ENCODE results near the gene ABLIM1.

The ABLIM1 gene

DNA sequence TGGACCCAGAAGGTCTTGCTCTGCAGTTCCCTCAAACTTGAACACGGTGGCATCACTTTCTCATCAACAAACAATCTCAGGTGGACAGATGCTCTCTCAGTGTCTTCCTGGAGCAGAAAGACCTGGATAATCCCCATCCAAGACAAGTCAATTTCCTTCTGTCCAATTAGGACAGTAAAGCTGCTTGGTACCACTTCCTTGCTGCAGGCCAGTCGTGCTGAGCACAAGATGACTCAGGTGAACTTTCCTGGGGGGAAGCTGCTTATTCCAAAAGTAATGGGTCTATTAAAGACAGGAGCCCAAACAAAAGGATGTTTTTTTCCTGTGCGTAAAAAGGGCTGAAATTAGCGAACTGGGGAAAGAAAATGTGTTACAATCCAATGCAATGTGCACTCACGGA is 146.2 kb downstream of the ABLIM1 start:
- TF ChIP-seq ZFX (IDR thresholded peaks at IDR 0.05; ENCODE audit: borderline replicate concordance) (no peak), CTCF (IDR thresholded peaks at IDR 0.05) (no peak)
- no peak overlapping the region for H3K27ac ChIP-seq

- no peak overlapping the region for H3K27ac ChIP-seq
- TF ChIP-seq ZFX (IDR thresholded peaks at IDR 0.05; ENCODE audit: borderline replicate concordance) (no peak), CTCF (IDR thresholded peaks at IDR 0.05) (no peak)
Observed at GRCh38 chr10:114508376-114508775, 149.7 kb downstream of the ABLIM1 start.

DNA sequence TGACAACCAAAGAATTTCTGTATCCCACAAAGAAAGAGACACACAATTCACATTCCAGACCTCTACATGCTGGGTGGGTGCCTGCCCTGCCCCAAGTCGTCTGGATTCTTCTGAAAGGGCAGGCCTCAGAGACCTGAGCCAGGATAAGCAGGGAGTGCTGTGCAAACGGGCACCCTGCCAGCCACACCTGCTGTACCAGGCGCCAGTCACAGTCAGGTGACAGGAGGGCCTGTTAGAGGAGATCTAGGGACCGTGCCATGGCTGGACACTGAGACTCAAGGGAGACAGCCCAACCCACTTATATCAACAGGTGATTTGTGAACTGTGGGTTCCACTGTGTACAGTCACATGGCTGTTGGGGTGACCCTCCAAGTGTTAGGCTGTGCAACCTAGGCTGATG is 150.6 kb downstream of the ABLIM1 start:
- TF ChIP-seq ZFX (IDR thresholded peaks at IDR 0.05; ENCODE audit: borderline replicate concordance) = no peak
- no peak for TF ChIP-seq CTCF (IDR thresholded peaks at IDR 0.05)
- 0 out of 2 replicates have a peak overlapping the region, but pooled peaks have one; percentile 10 for H3K27ac ChIP-seq

- no peak overlapping the region for H3K27ac ChIP-seq
- TF ChIP-seq ZFX (IDR thresholded peaks at IDR 0.05; ENCODE audit: borderline replicate concordance) = no peak
- no peak for TF ChIP-seq CTCF (IDR thresholded peaks at IDR 0.05)
Observed at GRCh38 chr10:114506871-114507385, 151.1 kb downstream of the ABLIM1 start.

DNA sequence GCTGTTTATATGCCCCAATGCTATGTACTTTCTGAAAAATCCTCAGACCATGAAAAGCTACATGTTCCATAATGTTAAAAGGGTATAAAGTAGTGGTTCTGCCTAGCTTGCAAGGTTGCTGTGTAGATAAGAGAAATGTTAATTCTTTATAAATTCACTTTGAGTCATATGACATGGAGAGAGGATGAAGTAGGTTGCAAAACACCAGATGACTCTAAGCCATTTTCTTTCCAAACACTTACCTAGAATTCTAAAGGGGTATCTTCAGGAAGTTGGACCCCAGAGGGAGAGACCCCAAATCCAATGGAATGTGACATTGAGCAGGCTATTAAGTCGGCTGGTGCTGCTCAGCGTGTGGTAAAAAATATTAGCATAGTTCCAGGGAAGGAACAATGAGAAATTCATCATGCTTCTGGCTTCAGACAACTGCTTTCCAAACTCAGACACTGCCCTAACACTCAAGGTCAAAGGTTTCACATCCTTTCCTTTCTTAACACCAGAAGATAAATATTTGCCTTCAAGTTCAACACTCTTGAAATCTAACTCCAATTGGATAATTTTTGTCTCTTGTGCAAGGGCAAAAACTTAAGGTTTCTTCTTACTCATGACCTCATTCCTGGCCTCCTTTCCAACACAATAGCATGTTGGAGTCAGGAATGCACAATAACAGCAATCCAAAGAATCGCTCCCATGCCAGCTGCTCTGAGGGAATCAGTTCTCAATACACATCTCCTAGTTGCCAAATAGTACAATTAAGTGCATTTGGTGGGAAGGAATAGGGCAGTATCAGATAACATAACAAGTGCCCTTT is 153.1 kb downstream of the ABLIM1 start:
- TF ChIP-seq CTCF (IDR thresholded peaks at IDR 0.05) = no peak
- no peak for TF ChIP-seq ZFX (IDR thresholded peaks at IDR 0.05; ENCODE audit: borderline replicate concordance)
- H3K27ac ChIP-seq = no peak overlapping the region

DNA sequence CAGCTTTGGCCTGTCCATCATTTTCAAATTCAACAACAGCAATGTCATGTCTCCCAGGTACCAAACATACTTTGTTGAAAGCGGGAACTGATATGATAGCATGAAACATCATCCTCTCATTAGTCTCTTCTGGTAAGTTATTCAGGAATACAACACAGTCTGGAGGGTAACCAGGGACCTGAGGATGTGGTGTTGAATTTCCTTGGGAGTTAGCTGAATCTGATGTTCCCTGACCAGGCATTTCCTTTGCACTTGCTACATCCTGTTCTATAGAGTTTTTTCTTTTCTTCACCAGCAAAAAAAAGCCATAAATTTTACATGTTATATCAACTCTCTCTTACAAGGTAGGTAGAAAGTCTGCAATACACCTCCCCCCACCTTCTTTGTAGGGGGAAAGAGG is 156.0 kb downstream of the ABLIM1 start:
- no peak for TF ChIP-seq ZFX (IDR thresholded peaks at IDR 0.05; ENCODE audit: borderline replicate concordance)
- TF ChIP-seq CTCF (IDR thresholded peaks at IDR 0.05) = no peak
- no peak overlapping the region for H3K27ac ChIP-seq

DNA sequence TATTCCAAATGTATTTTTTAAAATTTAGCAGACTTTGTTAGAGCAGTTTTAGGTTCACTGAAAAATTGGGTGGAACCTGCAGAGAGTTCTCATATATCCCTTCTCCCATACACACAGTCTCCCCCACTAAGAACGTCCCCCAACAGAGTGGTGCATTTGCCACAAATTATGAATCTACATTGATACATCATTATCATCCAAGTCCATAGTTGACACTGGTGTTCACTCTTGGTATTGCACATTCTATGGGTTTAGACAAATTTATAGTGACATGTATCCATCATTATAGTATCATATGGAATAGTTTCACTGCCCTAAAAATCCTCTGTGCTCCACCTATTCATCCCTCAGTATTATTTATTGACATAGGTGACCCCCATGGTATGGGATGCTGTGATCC is 156.4 kb downstream of the ABLIM1 start:
- no peak overlapping the region for H3K27ac ChIP-seq
- TF ChIP-seq CTCF (IDR thresholded peaks at IDR 0.05) (no peak), ZFX (IDR thresholded peaks at IDR 0.05; ENCODE audit: borderline replicate concordance) (no peak)

All from 22Rv1 (cell line).